Ascending aorta (tissue), 2 donors: ENCODE data around the gene CLIC3. TPM values are rescaled to one million over a fixed set of nuclear protein-coding genes. Genes with fewer than 3 reads are reported as not detected.
A peak's percentile ranks its signal among the peaks of the same experiment; 100 is the strongest.

Source experiments
- DNase-seq, 2 donors: peaks; one replicate each; pipeline ENCODE4 v3.0.0-alpha.2; 2019; ENCODE audit warnings: low spot score in 2 of 2
- H3K27ac ChIP-seq, 2 donors: fragments of 200-600 bp; sonication (generic); one replicate each; pipeline ENCODE4 v1.5.1; 2016 to 2017; ENCODE audit warnings: mild to moderate bottlenecking in 1 of 2
- H3K27me3 ChIP-seq: fragments of 200-600 bp; sonication (generic); one replicate; pipeline ENCODE4 v1.5.1; 2017
- H3K36me3 ChIP-seq, 2 donors: fragments of 200-600 bp; sonication (generic); one replicate each; pipeline ENCODE4 v1.5.1; 2016
- H3K4me1 ChIP-seq, 2 donors: fragments of 200-600 bp; sonication (generic); one replicate each; pipeline ENCODE4 v1.5.1; 2016 to 2017; ENCODE audit warnings: mild to moderate bottlenecking in 1 of 2
- H3K4me3 ChIP-seq, 2 donors: fragments of 200-600 bp; sonication (generic); one replicate each; pipeline ENCODE4 v1.5.1; 2016 to 2017; ENCODE audit warnings: mild to moderate bottlenecking in 1 of 2
- H3K9me3 ChIP-seq, 2 donors: fragments of 200-600 bp; sonication (generic); one replicate each; pipeline ENCODE4 v1.5.1; 2016
- CTCF ChIP-seq, 3 experiments: fragments of 200-600 bp in 2 of 3; fragments of 450-650 bp in 1 of 3; sonication (generic) in 2 of 3; IDR thresholded peaks; one replicate each; pipeline ENCODE4 v1.5.1; 2016 to 2019; ENCODE audit warnings: antibody characterized with exemption in 3 of 3, mild to moderate bottlenecking in 1 of 3, moderate library complexity in 1 of 3
- intact Hi-C: fragments of 100-400 bp; cut with DNase I; formaldehyde crosslinking; loops from one replicate; pipeline ENCODE4 v1.15.1; 2023
- total RNA-seq: library from RNA; depleted of rRNA; stranded (reverse); fragments of >200 nt; gene quantifications from one replicate; pipeline ENCODE4 v1.1.0, GENCODE V29; 2016

Gene CLIC3
- total RNA-seq, 1 donor from 2014 or later: 2.8 TPM

GRCh38 chr9:137037483-137037882, 41.1 kb upstream of the CLIC3 start:
- TF ChIP-seq CTCF (IDR thresholded peaks at IDR 0.05): no peak
- no peaks in the 10 kb centered on the region for H3K9me3 ChIP-seq
- peaks cover 0 to 7% of the 10 kb centered on the region in 2 donors for H3K4me1 ChIP-seq
- H3K27me3 ChIP-seq: no peaks in the 10 kb centered on the region
- no peak overlapping the region for H3K4me3 ChIP-seq
- H3K27ac ChIP-seq: no peak overlapping the region
- DNase-seq: no peak
- peaks cover 18 to 27% of the 10 kb centered on the region in 2 donors for H3K36me3 ChIP-seq
- intact Hi-C loops: no loop called here

DNA sequence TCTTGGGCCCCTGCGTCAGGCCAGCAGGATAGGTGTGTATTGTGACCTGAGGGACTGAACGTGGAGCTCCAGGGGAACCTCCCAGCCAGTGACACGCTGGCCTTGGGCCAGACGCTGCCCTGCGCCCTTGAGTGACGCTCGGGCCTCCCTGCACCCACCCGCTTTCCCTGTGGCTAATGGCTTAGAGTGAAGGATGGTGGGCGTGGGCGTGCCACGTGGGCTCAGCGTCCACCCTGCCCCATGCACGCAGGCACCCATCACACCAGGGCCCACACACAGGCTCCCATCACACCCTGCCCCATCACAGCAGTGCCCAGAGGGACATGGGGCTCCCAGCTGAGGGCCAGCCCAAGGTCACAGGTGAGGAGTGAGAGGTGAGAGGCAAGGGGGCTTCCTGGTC, 40.7 kb upstream of the CLIC3 start:
- intact Hi-C loops: no loop called here
- no peak for TF ChIP-seq CTCF (IDR thresholded peaks at IDR 0.05)
- Histone ChIP-seq H3K9me3 (no peaks in the 10 kb centered on the region), H3K36me3 (peaks cover 18 to 27% of the 10 kb centered on the region in 2 donors), H3K4me3 (no peak overlapping the region), H3K27ac (no peak overlapping the region), H3K27me3 (no peaks in the 10 kb centered on the region), H3K4me1 (peaks cover 0 to 7% of the 10 kb centered on the region in 2 donors)
- no peak for DNase-seq

GRCh38 chr9:137035937-137036336, 39.6 kb upstream of the CLIC3 start:
- TF ChIP-seq CTCF (IDR thresholded peaks at IDR 0.05): no peak

GRCh38 chr9:137035507-137035834, 39.1 kb upstream of the CLIC3 start:
- no peaks in the 10 kb centered on the region for H3K27me3 ChIP-seq
- intact Hi-C loops: loop anchor here (1.0 kb wide), 1 partner anchor 248 kb away; no protein-coding TSS in a partner anchor
- DNase-seq: no peak
- H3K9me3 ChIP-seq: no peaks in the 10 kb centered on the region
- no peak overlapping the region for H3K4me3 ChIP-seq
- peaks cover 15 to 19% of the 10 kb centered on the region in 2 donors for H3K36me3 ChIP-seq
- TF ChIP-seq CTCF (IDR thresholded peaks at IDR 0.05): peak in 1 of 3 experiments; percentile 4
- H3K27ac ChIP-seq: no peak overlapping the region
- peaks cover 0 to 7% of the 10 kb centered on the region in 2 donors for H3K4me1 ChIP-seq

More at GRCh38 chr9:137035937-137036336, 39.6 kb upstream of the CLIC3 start:
- no peak for DNase-seq
- Histone ChIP-seq H3K36me3 (peaks cover 18 to 24% of the 10 kb centered on the region in 2 donors), H3K4me3 (no peak overlapping the region), H3K27me3 (no peaks in the 10 kb centered on the region), H3K4me1 (peaks cover 0 to 7% of the 10 kb centered on the region in 2 donors), H3K9me3 (no peaks in the 10 kb centered on the region), H3K27ac (no peak overlapping the region)
- intact Hi-C loops: loop anchor here (1.0 kb wide), 1 partner anchor 249 kb away; no protein-coding TSS in a partner anchor

DNA sequence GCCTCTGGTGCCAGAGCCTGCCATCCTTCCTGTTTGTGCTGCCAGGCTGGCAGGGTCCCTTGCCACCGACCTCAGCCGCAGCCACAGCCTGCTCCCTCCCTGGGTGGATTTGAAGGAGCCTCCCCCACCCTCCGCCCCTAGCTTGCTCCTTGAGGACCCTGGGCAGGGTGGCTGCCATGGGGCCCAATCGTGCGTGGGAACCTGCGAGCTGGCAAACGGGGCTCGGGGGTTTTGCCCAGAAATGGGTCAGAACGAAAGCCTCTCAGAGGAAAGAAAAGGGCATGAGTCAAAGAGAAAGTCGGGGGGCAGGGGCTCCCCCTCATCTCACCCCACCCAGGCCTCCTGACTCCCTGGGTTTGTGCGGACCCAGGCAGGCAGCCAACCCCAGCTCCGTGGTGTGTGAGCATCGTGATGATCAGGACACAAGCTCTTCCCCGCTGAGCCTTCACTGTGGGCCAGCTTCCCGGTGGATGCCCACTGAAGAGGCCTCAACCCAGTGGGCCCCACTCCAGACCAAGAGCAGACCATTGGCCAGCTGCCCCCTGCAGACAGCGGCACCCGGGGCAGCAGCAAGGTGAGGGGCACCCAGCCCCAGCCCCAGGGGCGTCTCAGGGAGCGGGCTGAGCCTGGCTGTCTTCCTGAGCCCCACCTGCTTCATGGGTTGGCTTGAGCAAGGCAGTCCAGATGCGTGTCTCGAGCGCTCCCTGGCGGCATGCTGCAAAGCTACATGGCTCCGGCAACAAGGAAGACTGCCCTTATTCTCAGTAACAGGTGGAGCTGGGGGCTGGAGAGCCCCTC, 38.5 kb upstream of the CLIC3 start:
- DNase-seq: peak in 1 of 2 donors; percentile 84
- Histone ChIP-seq H3K36me3 (peaks cover 10 to 13% of the 10 kb centered on the region in 2 donors), H3K27ac (no peak overlapping the region), H3K4me3 (no peak overlapping the region), H3K27me3 (no peaks in the 10 kb centered on the region), H3K4me1 (peaks cover 0 to 7% of the 10 kb centered on the region in 2 donors), H3K9me3 (no peaks in the 10 kb centered on the region)
- intact Hi-C loops: loop anchor here (1.0 kb wide), 1 partner anchor 248 kb away; no protein-coding TSS in a partner anchor
- peak; percentile 82 to 94 (median 91) for TF ChIP-seq CTCF (IDR thresholded peaks at IDR 0.05)
